Measurements from ENCODE around the gene DLX5. TPM values are rescaled to one million over a fixed set of nuclear protein-coding genes. Genes with fewer than 3 reads are reported as not detected.

The DLX5 gene
- total RNA-seq, 4 donors from 2014 or later, result not detected

DNA sequence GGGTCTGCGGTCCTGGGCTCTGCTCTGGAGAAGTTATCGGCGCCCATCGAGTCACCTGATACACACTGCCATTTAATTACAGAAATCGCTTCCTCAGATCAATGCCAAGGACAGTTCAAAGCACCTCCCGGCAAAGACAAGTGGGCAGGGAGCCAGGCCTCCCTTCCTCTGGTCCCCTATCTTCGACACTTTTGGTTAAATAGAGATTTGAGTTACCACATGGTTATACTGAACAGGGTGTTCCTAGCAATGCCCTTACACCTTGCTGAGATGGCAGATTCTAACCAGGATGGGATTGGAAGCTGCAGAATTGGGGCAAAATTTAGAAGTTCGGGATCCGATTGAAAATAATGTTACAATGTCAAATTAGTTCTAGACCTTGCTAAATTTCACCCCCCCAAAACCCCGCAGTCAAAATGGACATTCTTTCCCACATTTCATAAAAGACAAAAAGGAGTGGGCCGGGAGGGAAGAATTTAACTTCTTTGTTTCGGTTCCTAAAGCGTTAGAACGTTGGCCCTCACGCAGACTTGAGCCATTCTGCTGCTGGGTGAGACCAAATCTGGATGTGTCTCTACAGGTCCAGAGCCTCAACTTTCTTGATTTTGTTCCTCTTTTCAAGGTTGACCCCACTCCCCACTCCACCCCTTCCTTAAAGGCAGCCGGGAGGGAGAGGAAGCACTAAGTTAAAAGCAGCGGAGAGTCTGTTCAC lies 2.2 kb upstream of the DLX5 start:
- Histone ChIP-seq H3K4me3 (peak overlapping the region in 3 of 4 donors; percentile 0 to 48 (median 7)), H3K4me1 (peaks cover 0 to 35% (median 22%) of the 10 kb centered on the region in 4 donors), H3K27ac (no peak overlapping the region), H3K27me3 (peaks cover 100% of the 10 kb centered on the region), H3K36me3 (no peaks in the 10 kb centered on the region), H3K9me3 (no peaks in the 10 kb centered on the region)
- DNase-seq, result no peak
- TF ChIP-seq POLR2A (IDR thresholded peaks at IDR 0.05), result no peak
- TF ChIP-seq EP300 (IDR thresholded peaks at IDR 0.05; ENCODE audit: low read depth), result no peak
- TF ChIP-seq POLR2AphosphoS5 (IDR thresholded peaks at IDR 0.05), result no peak
- TF ChIP-seq, protein P1, sequence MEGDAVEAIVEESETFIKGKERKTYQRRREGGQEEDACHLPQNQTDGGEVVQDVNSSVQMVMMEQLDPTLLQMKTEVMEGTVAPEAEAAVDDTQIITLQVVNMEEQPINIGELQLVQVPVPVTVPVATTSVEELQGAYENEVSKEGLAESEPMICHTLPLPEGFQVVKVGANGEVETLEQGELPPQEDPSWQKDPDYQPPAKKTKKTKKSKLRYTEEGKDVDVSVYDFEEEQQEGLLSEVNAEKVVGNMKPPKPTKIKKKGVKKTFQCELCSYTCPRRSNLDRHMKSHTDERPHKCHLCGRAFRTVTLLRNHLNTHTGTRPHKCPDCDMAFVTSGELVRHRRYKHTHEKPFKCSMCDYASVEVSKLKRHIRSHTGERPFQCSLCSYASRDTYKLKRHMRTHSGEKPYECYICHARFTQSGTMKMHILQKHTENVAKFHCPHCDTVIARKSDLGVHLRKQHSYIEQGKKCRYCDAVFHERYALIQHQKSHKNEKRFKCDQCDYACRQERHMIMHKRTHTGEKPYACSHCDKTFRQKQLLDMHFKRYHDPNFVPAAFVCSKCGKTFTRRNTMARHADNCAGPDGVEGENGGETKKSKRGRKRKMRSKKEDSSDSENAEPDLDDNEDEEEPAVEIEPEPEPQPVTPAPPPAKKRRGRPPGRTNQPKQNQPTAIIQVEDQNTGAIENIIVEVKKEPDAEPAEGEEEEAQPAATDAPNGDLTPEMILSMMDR (IDR thresholded peaks at IDR 0.05), result no peak
- intact Hi-C loops (cut with DNase I; ENCODE audit: low total_unique reads), result loop anchor here (10.0 kb wide), 2 partner anchors 952 to 1112 kb away; no protein-coding TSS in a partner anchor
- WGBS, 2 donors (ENCODE audit: low coverage in 1 of 2), result 10 to 12% methylated on average over 4 to 17 of the region's 17 CpGs
- in situ Hi-C loops (cut with MboI; ENCODE audit: low pct_ligation_motif_present in 1 of 4, low pct_unique_long_range_greater_than_20kb in 1 of 4, low sequenced_read_pairs in 3 of 4), result loop anchor here (5.0 to 25.0 kb wide), 3 partner anchors 955 to 1115 kb away; no protein-coding TSS in a partner anchor

DNA sequence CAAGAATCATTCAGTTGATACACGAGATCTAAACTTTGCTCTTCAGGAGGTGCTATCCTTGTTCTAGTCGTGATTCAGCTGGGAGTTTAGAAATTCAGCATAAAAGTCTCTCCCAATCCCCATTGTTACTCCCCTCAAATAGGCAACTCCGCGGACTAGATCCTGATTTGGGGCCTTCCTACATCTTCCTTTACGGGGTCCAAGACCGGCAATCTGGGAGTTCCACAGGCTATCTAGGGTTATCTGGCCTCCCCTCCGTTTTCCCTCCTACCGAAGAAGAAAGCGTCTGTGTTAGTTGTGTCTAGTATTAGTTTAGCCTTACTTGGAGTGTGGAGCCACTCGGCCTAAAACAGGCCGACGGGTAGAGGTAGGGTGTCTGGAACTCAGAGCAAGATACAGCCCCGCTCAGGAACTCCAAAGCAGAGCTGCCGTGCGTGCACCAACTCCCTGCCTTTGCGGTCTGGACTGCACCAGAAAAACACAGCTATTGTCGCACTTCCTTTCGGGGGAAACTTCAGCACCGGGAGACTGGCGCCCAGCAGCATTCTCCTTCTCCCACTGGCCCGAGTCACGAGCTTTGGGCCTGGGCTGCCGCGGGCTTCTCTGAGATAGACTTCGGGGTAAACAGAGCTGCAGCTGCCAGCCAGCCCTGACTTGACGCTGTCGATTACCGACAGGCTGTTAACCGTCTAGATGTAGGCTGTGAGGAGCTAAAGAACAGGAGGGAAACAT lies 1.5 kb upstream of the DLX5 start:
- Histone ChIP-seq H3K4me3 (peak overlapping the region in 1 of 4 donors; percentile 16), H3K9me3 (no peaks in the 10 kb centered on the region), H3K27ac (no peak overlapping the region), H3K27me3 (peaks cover 100% of the 10 kb centered on the region), H3K36me3 (no peaks in the 10 kb centered on the region), H3K4me1 (peaks cover 0 to 38% (median 24%) of the 10 kb centered on the region in 4 donors)
- no peak for DNase-seq
- TF ChIP-seq EP300 (IDR thresholded peaks at IDR 0.05; ENCODE audit: low read depth), result no peak
- no peak for TF ChIP-seq POLR2A (IDR thresholded peaks at IDR 0.05)
- TF ChIP-seq POLR2AphosphoS5 (IDR thresholded peaks at IDR 0.05), result no peak
- TF ChIP-seq, protein P1 (IDR thresholded peaks at IDR 0.05), result no peak
- in situ Hi-C loops (cut with MboI; ENCODE audit: low pct_ligation_motif_present in 1 of 4, low pct_unique_long_range_greater_than_20kb in 1 of 4, low sequenced_read_pairs in 3 of 4) (loop anchor here (5.0 to 25.0 kb wide), 3 partner anchors 954 to 1114 kb away; no protein-coding TSS in a partner anchor), intact Hi-C loops (cut with DNase I; ENCODE audit: low total_unique reads) (loop anchor here (10.0 kb wide), 2 partner anchors 951 to 1111 kb away; no protein-coding TSS in a partner anchor)
- WGBS, 2 donors (ENCODE audit: low coverage in 1 of 2), result 0 to 16% methylated on average over 2 to 25 of the region's 29 CpGs

DNA sequence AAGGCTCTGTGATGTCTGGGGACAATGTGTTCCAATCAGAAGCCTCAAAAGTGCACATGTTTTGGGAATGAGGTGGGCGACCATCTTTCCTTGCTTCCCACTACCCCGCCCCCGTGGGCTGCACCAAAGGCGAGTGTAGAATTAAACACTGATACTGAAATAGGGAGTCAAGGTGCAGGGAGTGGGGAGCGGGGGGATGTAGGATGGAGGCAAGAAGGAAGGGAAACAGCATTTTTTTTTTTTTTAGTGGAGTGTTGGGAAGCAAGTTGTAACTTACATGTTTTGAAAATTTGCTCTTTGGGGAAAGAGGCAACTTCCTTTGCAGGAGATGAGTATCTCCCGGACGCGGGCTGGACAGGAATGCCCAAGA lies 484 bp upstream of the DLX5 start:
- Histone ChIP-seq H3K4me1 (peaks cover 0 to 44% (median 26%) of the 10 kb centered on the region in 4 donors), H3K27me3 (peaks cover 100% of the 10 kb centered on the region), H3K27ac (no peak overlapping the region), H3K4me3 (no peak overlapping the region), H3K36me3 (no peaks in the 10 kb centered on the region), H3K9me3 (no peaks in the 10 kb centered on the region)
- WGBS, 2 donors (ENCODE audit: low coverage in 1 of 2), result 9 to 11% methylated on average over 7 to 8 of the region's 8 CpGs
- intact Hi-C loops (cut with DNase I; ENCODE audit: low total_unique reads) (loop anchor here (10.0 kb wide), 2 partner anchors 950 to 1110 kb away; no protein-coding TSS in a partner anchor), in situ Hi-C loops (cut with MboI; ENCODE audit: low pct_ligation_motif_present in 1 of 4, low pct_unique_long_range_greater_than_20kb in 1 of 4, low sequenced_read_pairs in 3 of 4) (loop anchor here (5.0 to 25.0 kb wide), 3 partner anchors 953 to 1113 kb away; no protein-coding TSS in a partner anchor)
- DNase-seq, result no peak
- TF ChIP-seq EP300 (IDR thresholded peaks at IDR 0.05; ENCODE audit: low read depth) (no peak), POLR2AphosphoS5 (IDR thresholded peaks at IDR 0.05) (no peak), POLR2A (IDR thresholded peaks at IDR 0.05) (no peak)
- TF ChIP-seq, protein P1 (IDR thresholded peaks at IDR 0.05), result no peak

Measured in transverse colon (tissue), 4 donors.